Right cardiac atrium (tissue), 5 donors: ENCODE results near the gene CDH5. TPM values are rescaled to one million over a fixed set of nuclear protein-coding genes. Genes with fewer than 3 reads are reported as not detected.

Source experiments
- ATAC-seq, 2 donors: fragments of 200-7000 bp; cut with Tn5 transposase; one replicate each; pipeline versions ENCODE4 v1.8.0 to v1.9.1; 2020; ENCODE audit warnings: moderate library complexity in 2 of 2, mild to moderate bottlenecking in 1 of 2
- DNase-seq, 3 donors: peaks; one replicate each; pipeline ENCODE4 v3.0.0-alpha.2; 2020
- H3K27ac ChIP-seq: one replicate; pipeline ENCODE4 v1.5.1; 2013; ENCODE audit warnings: mild to moderate bottlenecking, low read length, control low read depth, moderate library complexity
- H3K27me3 ChIP-seq: one replicate; pipeline ENCODE4 v1.6.1; 2013; ENCODE audit not compliant: control insufficient read depth, insufficient read depth
- H3K4me1 ChIP-seq: one replicate; pipeline ENCODE4 v1.6.1; 2013; ENCODE audit warnings: low read length; ENCODE audit not compliant: control insufficient read depth, insufficient read depth
- H3K4me3 ChIP-seq: one replicate; pipeline ENCODE4 v1.5.1; 2013; ENCODE audit warnings: low read length, control low read depth
- H3K9me3 ChIP-seq: one replicate; pipeline ENCODE4 v1.6.1; 2013; ENCODE audit warnings: low read length; ENCODE audit not compliant: control insufficient read depth
- WGBS: extraction: QIAGEN DNeasy Blood & Tissue Kit; methylation state at CpG from one replicate; pipeline ENCODE4 v1.1.7; 2013; 5-methylcytosine and 5-hydroxymethylcytosine counted together
- intact Hi-C, 4 donors: fragments of 100-400 bp; cut with DNase I; formaldehyde crosslinking; loops; one replicate each; pipeline versions ENCODE4 v1.11.0 to v1.14.0; 2022 to 2023
- polyA plus RNA-seq: library from polyadenylated mRNA; stranded (reverse); fragments of 200-250 nt; gene quantifications from one replicate; pipeline ENCODE4 v1.2.3, GENCODE V29; 2013
- total RNA-seq, 4 donors: library from RNA; stranded (reverse); fragmentation: NEBNext Ultra II Directional; extraction: Animal tissue kit (Norgen Biotek cat#: 25700); gene quantifications; one replicate each; pipeline ENCODE4 v1.2.1, GENCODE V29; 2021
- donor health status: healthy with polysubstance abuse.
- donor health status: DM: no; HTN: yes; CAD: no.
- donor health status: DM: no; HTN: no; CAD: no.
- donor health status: DM: no; HTN: yes; CAD: no; lungs with severe emphysema.
- donor health status: DM: yes; HTN: yes; CAD: no.

Gene CDH5
- total and polyA plus RNA-seq, 5 donors, result 22.9 to 47.0 (median 40.8) TPM

GRCh38 chr16:66354034-66354909 lies 12.2 kb upstream of the CDH5 start:
- intact Hi-C loops, result no loop called here
- Histone ChIP-seq H3K27me3 (no peaks in the 10 kb centered on the region), H3K4me1 (no peaks in the 10 kb centered on the region), H3K9me3 (no peaks in the 10 kb centered on the region), H3K4me3 (no peak overlapping the region), H3K27ac (no peak overlapping the region)
- 64% methylated on average over 11 of the region's 11 CpGs for WGBS
- ATAC-seq (no peak), DNase-seq (no peak)

GRCh38 chr16:66355526-66355925 lies 11.0 kb upstream of the CDH5 start:
- no peak for ATAC-seq
- no peak overlapping the region for H3K4me3 ChIP-seq
- WGBS, result 73% methylated on average over 8 of the region's 8 CpGs
- intact Hi-C loops, result loop anchor here in 2 of 4 donors (5.0 kb wide), 2 partner anchors 127 to 132 kb away; no protein-coding TSS in a partner anchor
- H3K27ac ChIP-seq, result no peak overlapping the region
- no peaks in the 10 kb centered on the region for H3K9me3 ChIP-seq
- no peak for DNase-seq
- H3K27me3 ChIP-seq, result no peaks in the 10 kb centered on the region
- H3K4me1 ChIP-seq, result peaks cover 5% of the 10 kb centered on the region

GRCh38 chr16:66357523-66357928 lies 9.0 kb upstream of the CDH5 start:
- DNase-seq (peak in 1 of 3 donors; percentile 69), ATAC-seq (peak; percentile 24 to 34)
- Histone ChIP-seq H3K27me3 (no peaks in the 10 kb centered on the region), H3K4me1 (peaks cover 5% of the 10 kb centered on the region), H3K9me3 (no peaks in the 10 kb centered on the region), H3K27ac (no peak overlapping the region), H3K4me3 (no peak overlapping the region)
- 1% methylated on average over 5 of the region's 5 CpGs for WGBS
- intact Hi-C loops, result loop anchor here in 2 of 4 donors (5.0 kb wide), 2 partner anchors 125 to 130 kb away; no protein-coding TSS in a partner anchor

GRCh38 chr16:66358231-66358630 lies 8.3 kb upstream of the CDH5 start:
- DNase-seq (no peak), ATAC-seq (no peak)
- 80% methylated on average over 1 of the region's 1 CpG for WGBS
- Histone ChIP-seq H3K27me3 (no peaks in the 10 kb centered on the region), H3K9me3 (no peaks in the 10 kb centered on the region), H3K27ac (no peak overlapping the region), H3K4me1 (peaks cover 5% of the 10 kb centered on the region), H3K4me3 (no peak overlapping the region)
- intact Hi-C loops, result loop anchor here in 2 of 4 donors (5.0 kb wide), 2 partner anchors 124 to 129 kb away; no protein-coding TSS in a partner anchor

GRCh38 chr16:66359012-66359411 lies 7.5 kb upstream of the CDH5 start:
- Histone ChIP-seq H3K27ac (peak overlapping the region; percentile 60), H3K9me3 (no peaks in the 10 kb centered on the region), H3K4me1 (peaks cover 5% of the 10 kb centered on the region), H3K4me3 (no peak overlapping the region), H3K27me3 (no peaks in the 10 kb centered on the region)
- ATAC-seq, result no peak
- intact Hi-C loops, result loop anchor here in 2 of 4 donors (5.0 kb wide), 2 partner anchors 123 to 128 kb away; no protein-coding TSS in a partner anchor
- DNase-seq, result no peak
- WGBS, result 70% methylated on average over 10 of the region's 10 CpGs

- H3K4me3 ChIP-seq, result no peak overlapping the region
- H3K9me3 ChIP-seq, result no peaks in the 10 kb centered on the region
- intact Hi-C loops, result loop anchor here in 2 of 4 donors (5.0 kb wide), 2 partner anchors 122 to 127 kb away; no protein-coding TSS in a partner anchor
- 66% methylated on average over 12 of the region's 12 CpGs for WGBS
- ATAC-seq (peak; percentile 62 to 71), DNase-seq (peak; percentile 56 to 77 (median 77))
- no peaks in the 10 kb centered on the region for H3K27me3 ChIP-seq
- peaks cover 6% of the 10 kb centered on the region for H3K4me1 ChIP-seq
- peak overlapping the region; percentile 60 for H3K27ac ChIP-seq
These were observed 6.5 kb upstream of the CDH5 start for GRCh38 chr16:66359811-66360608.

- H3K4me3 ChIP-seq, result no peak overlapping the region
- no peaks in the 10 kb centered on the region for H3K9me3 ChIP-seq
- peaks cover 9% of the 10 kb centered on the region for H3K4me1 ChIP-seq
- 55% methylated on average over 12 of the region's 12 CpGs for WGBS
- intact Hi-C loops, result no loop called here
- peak overlapping the region; percentile 58 for H3K27ac ChIP-seq
- peak in 2 of 3 donors; percentile 67 to 73 for DNase-seq
- no peaks in the 10 kb centered on the region for H3K27me3 ChIP-seq
- peak in 1 of 2 donors; percentile 3 for ATAC-seq
These were observed 5.7 kb upstream of the CDH5 start for GRCh38 chr16:66360624-66361324.

- no peak for ATAC-seq
- Histone ChIP-seq H3K27me3 (no peaks in the 10 kb centered on the region), H3K4me3 (no peak overlapping the region), H3K4me1 (peaks cover 10% of the 10 kb centered on the region), H3K27ac (peak overlapping the region; percentile 58), H3K9me3 (no peaks in the 10 kb centered on the region)
- DNase-seq, result no peak
- intact Hi-C loops, result no loop called here
- WGBS, result 58% methylated on average over 5 of the region's 5 CpGs
These were observed 4.8 kb upstream of the CDH5 start for GRCh38 chr16:66361604-66362135.

- peak overlapping the region; percentile 20 for H3K27ac ChIP-seq
These were observed 3.2 kb upstream of the CDH5 start for GRCh38 chr16:66363211-66363777.

More at GRCh38 chr16:66363211-66363777, 3.2 kb upstream of the CDH5 start:
- ATAC-seq, result no peak
- intact Hi-C loops, result no loop called here
- Histone ChIP-seq H3K4me1 (peaks cover 10% of the 10 kb centered on the region), H3K9me3 (no peaks in the 10 kb centered on the region), H3K27me3 (no peaks in the 10 kb centered on the region), H3K4me3 (no peak overlapping the region)
- DNase-seq, result no peak
- 70% methylated on average over 13 of the region's 13 CpGs for WGBS
